Endothelial cell of umbilical vein (primary cell): ENCODE results near the gene UBXN1. TPM values are rescaled to one million over a fixed set of nuclear protein-coding genes. Genes with fewer than 3 reads are reported as not detected.
A peak's percentile ranks its signal among the peaks of the same experiment; 100 is the strongest.

ENCODE experiments used
- BruUV-seq: library from RNA; stranded (reverse); fragments of 400-500 nt; replicated peaks from 2 replicates; lab custom pipeline; 2021; lab: Mats Ljungman, UMichigan
- CTCF ChIA-PET: fragments of 300-600, 350-600 bp; sonication (Branson Sonifier 250); formaldehyde crosslinking; loops from one replicate; lab custom pipeline; 2021; ENCODE audit warnings: antibody characterized with exemption, inconsistent platforms; lab: Charles Lee
- POLR2A ChIA-PET: fragments of 300-600, 350-600 bp; sonication (Branson Sonifier 250); formaldehyde crosslinking; loops from one replicate; lab custom pipeline; 2021; ENCODE audit warnings: antibody characterized with exemption, inconsistent platforms; lab: Charles Lee
- DNase-seq: peaks from one replicate; pipeline ENCODE4 v3.0.0-alpha.2; 2011; ENCODE audit warnings: low read depth, low spot score
- FAIRE-seq: peaks from 2 replicates; lab custom pipeline; 2011; peaks lifted over from hg19 to GRCh38; lab: Jason Lieb, UNC
- H2AFZ ChIP-seq: 2 replicates; pipeline ENCODE4 v1.6.0; 2012; ENCODE audit warnings: low read depth, low read length, control low read depth, inconsistent platforms
- H3K27ac ChIP-seq: 2 replicates; pipeline ENCODE4 v1.5.1; 2011; ENCODE audit warnings: low read depth, mild to moderate bottlenecking, control low read depth, low read length, moderate library complexity; ENCODE audit not compliant: insufficient read depth
- H3K27me3 ChIP-seq, 2 experiments: 2 replicates each; pipeline versions ENCODE4 v1.6.0 to v1.6.1; 2011; ENCODE audit warnings: low read length in 2 of 2, mixed read lengths in 1 of 2; ENCODE audit not compliant: control insufficient read depth in 2 of 2, insufficient read depth in 2 of 2
- H3K36me3 ChIP-seq, 2 experiments: 2 replicates in 1 of 2; 3 replicates in 1 of 2; pipeline ENCODE4 v1.5.1; 2011; ENCODE audit warnings: low read length in 2 of 2, mild to moderate bottlenecking in 1 of 2, moderate library complexity in 1 of 2; ENCODE audit not compliant: control insufficient read depth in 2 of 2, insufficient read depth in 2 of 2; ENCODE audit errors: extremely low read depth in 1 of 2
- H3K4me1 ChIP-seq: 3 replicates; pipeline ENCODE4 v1.5.1; 2011; ENCODE audit warnings: mild to moderate bottlenecking, low read length; ENCODE audit not compliant: control insufficient read depth, insufficient read depth; ENCODE audit errors: extremely low read depth
- H3K4me2 ChIP-seq: 2 replicates; pipeline ENCODE4 v1.6.1; 2011; ENCODE audit warnings: low read length, control low read depth, mixed read lengths; ENCODE audit not compliant: insufficient read depth
- H3K4me3 ChIP-seq, 3 experiments: fragments of 200-600 bp in 1 of 3; sonication (generic), shearing (Covaris generic) in 1 of 3; replicated peaks in 1 of 3; 2 replicates each; pipeline ENCODE4 v1.5.1; 2011 to 2016; ENCODE audit warnings: control low read depth in 3 of 3, low read length in 3 of 3, mild to moderate bottlenecking in 2 of 3, inconsistent platforms in 1 of 3, low read depth in 1 of 3, moderate library complexity in 1 of 3; ENCODE audit not compliant: insufficient read depth in 1 of 3
- H3K79me2 ChIP-seq: 2 replicates; pipeline ENCODE4 v1.6.0; 2012; ENCODE audit warnings: low read length, inconsistent platforms; ENCODE audit not compliant: control insufficient read depth, insufficient read depth
- H3K9ac ChIP-seq: replicated peaks from 2 replicates; pipeline ENCODE3; 2011; ENCODE audit warnings: low read length, control low read depth; ENCODE audit not compliant: insufficient read depth; ENCODE audit errors: extremely low read depth
- H3K9me1 ChIP-seq: replicated peaks from 3 replicates; pipeline ENCODE4 v1.6.0; 2011; ENCODE audit warnings: mild to moderate bottlenecking, low read length; ENCODE audit not compliant: control insufficient read depth, insufficient read depth; ENCODE audit errors: extremely low read depth
- H3K9me3 ChIP-seq: replicated peaks from 2 replicates; pipeline ENCODE4 v1.5.1; 2012; ENCODE audit warnings: low read length, inconsistent platforms; ENCODE audit not compliant: control insufficient read depth, insufficient read depth
- H4K20me1 ChIP-seq: replicated peaks from 2 replicates; pipeline ENCODE3; 2011; ENCODE audit warnings: mild to moderate bottlenecking, low read length; ENCODE audit not compliant: control insufficient read depth, insufficient read depth; ENCODE audit errors: extremely low read depth
- EZH2 ChIP-seq: IDR thresholded peaks from 2 replicates; pipeline ENCODE4 v1.6.1; 2012; ENCODE audit warnings: borderline replicate concordance, low read depth, mild to moderate bottlenecking, moderate library complexity, low read length, inconsistent platforms; ENCODE audit not compliant: severe bottlenecking
- FOS ChIP-seq: IDR thresholded peaks from 2 replicates; pipeline ENCODE4 v1.6.1; 2011; ENCODE audit warnings: mild to moderate bottlenecking, low read length, moderate library complexity, borderline replicate concordance; ENCODE audit not compliant: insufficient read depth
- GATA2 ChIP-seq: IDR thresholded peaks from 2 replicates; pipeline ENCODE4 v1.7.0; 2011; ENCODE audit warnings: low read depth, mild to moderate bottlenecking, moderate library complexity, mixed read lengths, low read length; ENCODE audit not compliant: insufficient read length, insufficient read depth
- JUN ChIP-seq: IDR thresholded peaks from 2 replicates; pipeline ENCODE4 v1.6.1; 2011; ENCODE audit warnings: borderline replicate concordance, low read depth; ENCODE audit not compliant: insufficient read length, insufficient read depth
- MYC ChIP-seq: IDR thresholded peaks from one replicate; pipeline ENCODE4 v1.6.1; 2011; ENCODE audit warnings: mild to moderate bottlenecking, low read depth, low read length
- POLR2A ChIP-seq: IDR thresholded peaks from 2 replicates; pipeline ENCODE4 v1.6.1; 2012; ENCODE audit warnings: low read depth, mild to moderate bottlenecking, control low read depth, low read length
- POLR2AphosphoS5 ChIP-seq: IDR thresholded peaks from 2 replicates; pipeline ENCODE4 v1.6.1; 2012; ENCODE audit warnings: low read depth, mild to moderate bottlenecking, control low read depth, low read length, moderate library complexity; ENCODE audit not compliant: insufficient read depth
- dilution Hi-C: fragments of 300-500 bp; cut with MboI; formaldehyde crosslinking; loops from one replicate; pipeline ENCODE4 v1.15.0; 2019; ENCODE audit warnings: low sequenced_read_pairs; ENCODE audit not compliant: extremely low pct_ligation_motif_present
- intact Hi-C: fragments of 100-400 bp; cut with micrococcal nuclease; formaldehyde crosslinking; loops from one replicate; pipeline ENCODE4 v1.10.0; 2022
- polyA plus RNA-seq, 4 experiments: library from polyadenylated mRNA; depleted of rRNA in 3 of 4; stranded (reverse) in 3 of 4; unstranded in 1 of 4; fragments of >200 nt; gene quantifications; 2 replicates each; pipeline versions ENCODE4 v1.2.1 to v1.2.3, GENCODE V29; 2011 to 2012; ENCODE audit warnings: missing spikeins in 1 of 4
- total RNA-seq: library from RNA; stranded (reverse); gene quantifications from 2 replicates; pipeline ENCODE4 v1.2.3, GENCODE V29; 2021
- TF ChIP-seq, protein P1 (sequence below): IDR thresholded peaks from 2 replicates; pipeline ENCODE4 v1.6.1; 2011; ENCODE audit not compliant: insufficient read depth, insufficient read length
- TF ChIP-seq, protein P2 (sequence below), 2 donors: IDR thresholded peaks; 1 replicate in 1 of 2; 2 replicates in 1 of 2; pipeline ENCODE4 v1.5.1; 2011; ENCODE audit warnings: low read length in 2 of 2, mild to moderate bottlenecking in 2 of 2, moderate library complexity in 2 of 2, control low read depth in 1 of 2, inconsistent platforms in 1 of 2, low read depth in 1 of 2; ENCODE audit not compliant: insufficient read depth in 1 of 2; ENCODE audit errors: extremely low read depth in 1 of 2

UBXN1 gene
- total and polyA plus RNA-seq, 2 donors (not counting 3 experiments of a cell fraction or from before 2014, with no cell fraction given): 113 to 114 TPM

- dilution Hi-C loops: no loop called here
- H3K4me2 ChIP-seq: peak overlapping the region; percentile 90
- no peaks in the 10 kb centered on the region for H3K27me3 ChIP-seq
- no peak for DNase-seq
- H3K36me3 ChIP-seq: peaks cover 28 to 37% of the 10 kb centered on the region in 2 experiments
- peaks cover 72% of the 10 kb centered on the region for H3K79me2 ChIP-seq
- no TSS peak for BruUV-seq
- CTCF ChIA-PET: interaction anchor here (1.0 to 1.5 kb wide), 2 partner anchors 11 to 31 kb away, joined by 3 to 4 read pairs; no protein-coding TSS in a partner anchor
- H3K4me1 ChIP-seq: peaks cover 11% of the 10 kb centered on the region
- POLR2A ChIA-PET: no interaction called here
- H3K9me1 ChIP-seq: no peaks in the 10 kb centered on the region
- H3K9me3 ChIP-seq: no peaks in the 10 kb centered on the region
- peak overlapping the region in 1 of 3 experiments; percentile 94 for H3K4me3 ChIP-seq
- H2AFZ ChIP-seq: no peak overlapping the region
- TF ChIP-seq, protein P1, sequence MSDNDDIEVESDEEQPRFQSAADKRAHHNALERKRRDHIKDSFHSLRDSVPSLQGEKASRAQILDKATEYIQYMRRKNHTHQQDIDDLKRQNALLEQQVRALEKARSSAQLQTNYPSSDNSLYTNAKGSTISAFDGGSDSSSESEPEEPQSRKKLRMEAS: no peak
- TF ChIP-seq MYC (no peak), POLR2A (no peak), JUN (no peak), POLR2AphosphoS5 (no peak), GATA2 (no peak), EZH2 (no peak)
- no peaks in the 10 kb centered on the region for H4K20me1 ChIP-seq
- H3K9ac ChIP-seq: peak overlapping the region; percentile 59
- no peak for FAIRE-seq
- intact Hi-C loops: no loop called here
- no peak overlapping the region for H3K27ac ChIP-seq
Observed at GRCh38 chr11:62724171-62724570, 45.3 kb upstream of the UBXN1 start.

DNA sequence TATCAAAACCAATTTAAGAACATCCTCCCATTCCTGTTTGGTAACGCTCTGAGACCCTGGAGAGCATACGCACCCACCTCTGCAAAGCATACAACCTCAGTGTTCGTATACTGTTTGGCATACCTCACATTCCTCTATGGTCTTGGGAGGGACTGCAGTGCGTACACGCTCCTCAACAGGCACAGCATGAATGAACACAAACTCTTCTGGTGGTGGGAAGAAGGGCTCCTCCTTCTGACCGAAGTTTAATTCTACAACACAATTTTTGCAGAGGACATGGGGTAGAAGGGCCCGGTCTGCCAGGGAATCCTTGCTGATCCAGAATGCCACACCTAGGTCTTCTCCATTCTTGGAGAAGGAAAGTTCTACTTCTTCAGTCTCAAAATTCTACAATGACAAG, 43.1 kb upstream of the UBXN1 start:
- Histone ChIP-seq H3K36me3 (peaks cover 32 to 48% of the 10 kb centered on the region in 2 experiments), H3K4me3 (no peak overlapping the region), H3K4me1 (peaks cover 11% of the 10 kb centered on the region), H3K79me2 (peaks cover 75% of the 10 kb centered on the region), H3K27ac (no peak overlapping the region), H3K9me3 (no peaks in the 10 kb centered on the region), H2AFZ (no peak overlapping the region), H3K9me1 (no peaks in the 10 kb centered on the region), H3K27me3 (no peaks in the 10 kb centered on the region), H3K9ac (no peak overlapping the region), H3K4me2 (no peak overlapping the region), H4K20me1 (no peaks in the 10 kb centered on the region)
- TSS peak; percentile 65 for BruUV-seq
- ChIA-PET POLR2A (no interaction called here), CTCF (no interaction called here)
- intact Hi-C loops (no loop called here), dilution Hi-C loops (no loop called here)
- FAIRE-seq (no peak), DNase-seq (no peak)
- TF ChIP-seq POLR2A (no peak), JUN (no peak), MYC (no peak), GATA2 (no peak), POLR2AphosphoS5 (no peak), FOS (no peak), EZH2 (no peak)
- TF ChIP-seq, protein P1: no peak
- TF ChIP-seq, protein P2, sequence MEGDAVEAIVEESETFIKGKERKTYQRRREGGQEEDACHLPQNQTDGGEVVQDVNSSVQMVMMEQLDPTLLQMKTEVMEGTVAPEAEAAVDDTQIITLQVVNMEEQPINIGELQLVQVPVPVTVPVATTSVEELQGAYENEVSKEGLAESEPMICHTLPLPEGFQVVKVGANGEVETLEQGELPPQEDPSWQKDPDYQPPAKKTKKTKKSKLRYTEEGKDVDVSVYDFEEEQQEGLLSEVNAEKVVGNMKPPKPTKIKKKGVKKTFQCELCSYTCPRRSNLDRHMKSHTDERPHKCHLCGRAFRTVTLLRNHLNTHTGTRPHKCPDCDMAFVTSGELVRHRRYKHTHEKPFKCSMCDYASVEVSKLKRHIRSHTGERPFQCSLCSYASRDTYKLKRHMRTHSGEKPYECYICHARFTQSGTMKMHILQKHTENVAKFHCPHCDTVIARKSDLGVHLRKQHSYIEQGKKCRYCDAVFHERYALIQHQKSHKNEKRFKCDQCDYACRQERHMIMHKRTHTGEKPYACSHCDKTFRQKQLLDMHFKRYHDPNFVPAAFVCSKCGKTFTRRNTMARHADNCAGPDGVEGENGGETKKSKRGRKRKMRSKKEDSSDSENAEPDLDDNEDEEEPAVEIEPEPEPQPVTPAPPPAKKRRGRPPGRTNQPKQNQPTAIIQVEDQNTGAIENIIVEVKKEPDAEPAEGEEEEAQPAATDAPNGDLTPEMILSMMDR (IDR thresholded peaks at IDR 0.05; ENCODE audit: extremely low read depth in 1 of 2, insufficient read depth in 1 of 2, low read depth in 1 of 2, low read length in 2 of 2): no peak
